Stimulated activated effector memory CD8-positive, alpha-beta T cell treated with anti-CD3 and anti-CD28 coated beads, Interleukin-12 subunit alpha, Interleukin-12 subunit beta, amount 100 ng/mL, for 72 hours (primary cell): ENCODE results near the gene SYCP2.

Experiments used
- ATAC-seq: fragments of 150-1000 bp; cut with Tn5 transposase; 2 replicates; pipeline ENCODE4 v1.10.0; 2021
- DNase-seq, 2 donors: peaks; one replicate each; pipeline ENCODE4 v3.0.0; 2021 to 2022; ENCODE audit warnings: low spot score in 2 of 2
- H3K27ac Mint-ChIP-seq: one replicate; pipeline ENCODE4 v1.8.0; 2022; ENCODE audit warnings: mild to moderate bottlenecking, mixed read lengths
- H3K36me3 Mint-ChIP-seq: one replicate; pipeline ENCODE4 v1.8.0; 2022; ENCODE audit warnings: mild to moderate bottlenecking, mixed read lengths
- H3K4me1 Mint-ChIP-seq: one replicate; pipeline ENCODE4 v1.8.0; 2022; ENCODE audit warnings: mixed read lengths
- H3K4me3 Mint-ChIP-seq: one replicate; pipeline ENCODE4 v1.8.0; 2022; ENCODE audit warnings: mild to moderate bottlenecking, mixed read lengths
- H3K9me3 Mint-ChIP-seq: one replicate; pipeline ENCODE4 v1.8.0; 2022; ENCODE audit warnings: mixed read lengths

SYCP2 gene

GRCh38 chr20:59935457-59936185 lies 2.2 kb upstream of the SYCP2 start:
- no peak overlapping the region for H3K27ac Mint-ChIP-seq
- H3K4me3 Mint-ChIP-seq = no peak overlapping the region
- H3K4me1 Mint-ChIP-seq = peaks cover 11% of the 10 kb centered on the region
- H3K9me3 Mint-ChIP-seq = no peaks in the 10 kb centered on the region
- peaks cover 13% of the 10 kb centered on the region for H3K36me3 Mint-ChIP-seq
- DNase-seq (no peak), ATAC-seq (no peak)

- Mint-ChIP-seq H3K36me3 (peaks cover 13% of the 10 kb centered on the region), H3K9me3 (no peaks in the 10 kb centered on the region), H3K27ac (peak overlapping the region; percentile 54), H3K4me3 (peak overlapping the region; percentile 71), H3K4me1 (peaks cover 11% of the 10 kb centered on the region)
- DNase-seq = peak; percentile 84 to 91
- peak; percentile 90 for ATAC-seq
These were observed 580 bp upstream of the SYCP2 start for GRCh38 chr20:59933849-59934585.

- peaks cover 5% of the 10 kb centered on the region for H3K36me3 Mint-ChIP-seq
- H3K27ac Mint-ChIP-seq = no peak overlapping the region
- peak overlapping the region; percentile 71 for H3K4me3 Mint-ChIP-seq
- H3K4me1 Mint-ChIP-seq = no peaks in the 10 kb centered on the region
- ATAC-seq = no peak
- no peak for DNase-seq
- no peaks in the 10 kb centered on the region for H3K9me3 Mint-ChIP-seq
These were observed 681 bp downstream of the SYCP2 start for GRCh38 chr20:59932616-59933295.

GRCh38 chr20:59931511-59932312 lies 1.7 kb downstream of the SYCP2 start:
- ATAC-seq (no peak), DNase-seq (no peak)
- peak overlapping the region; percentile 71 for H3K4me3 Mint-ChIP-seq
- H3K4me1 Mint-ChIP-seq = no peaks in the 10 kb centered on the region
- H3K27ac Mint-ChIP-seq = no peak overlapping the region
- H3K9me3 Mint-ChIP-seq = no peaks in the 10 kb centered on the region
- peaks cover 5% of the 10 kb centered on the region for H3K36me3 Mint-ChIP-seq

GRCh38 chr20:59925899-59926298 lies 7.5 kb downstream of the SYCP2 start:
- Mint-ChIP-seq H3K9me3 (no peaks in the 10 kb centered on the region), H3K4me1 (no peaks in the 10 kb centered on the region), H3K4me3 (no peak overlapping the region), H3K27ac (no peak overlapping the region), H3K36me3 (no peaks in the 10 kb centered on the region)
- DNase-seq (no peak), ATAC-seq (no peak)

GRCh38 chr20:59925359-59925758 lies 8.1 kb downstream of the SYCP2 start:
- H3K27ac Mint-ChIP-seq = no peak overlapping the region
- no peaks in the 10 kb centered on the region for H3K36me3 Mint-ChIP-seq
- H3K4me1 Mint-ChIP-seq = no peaks in the 10 kb centered on the region
- DNase-seq (no peak), ATAC-seq (no peak)
- no peaks in the 10 kb centered on the region for H3K9me3 Mint-ChIP-seq
- H3K4me3 Mint-ChIP-seq = no peak overlapping the region

- ATAC-seq = peak; percentile 46
- no peak overlapping the region for H3K27ac Mint-ChIP-seq
These were observed 9.9 kb downstream of the SYCP2 start for GRCh38 chr20:59923514-59923913.

GRCh38 chr20:59920944-59921343 lies 12.5 kb downstream of the SYCP2 start:
- no peak for DNase-seq
- H3K4me1 Mint-ChIP-seq = no peaks in the 10 kb centered on the region
- no peak for ATAC-seq
- no peaks in the 10 kb centered on the region for H3K36me3 Mint-ChIP-seq
- no peaks in the 10 kb centered on the region for H3K9me3 Mint-ChIP-seq
- H3K27ac Mint-ChIP-seq = no peak overlapping the region
- H3K4me3 Mint-ChIP-seq = no peak overlapping the region

More at GRCh38 chr20:59923514-59923913, 9.9 kb downstream of the SYCP2 start:
- Mint-ChIP-seq H3K9me3 (no peaks in the 10 kb centered on the region), H3K4me3 (no peak overlapping the region), H3K4me1 (no peaks in the 10 kb centered on the region), H3K36me3 (no peaks in the 10 kb centered on the region)
- DNase-seq = no peak

GRCh38 chr20:59912609-59913008 lies 20.8 kb downstream of the SYCP2 start:
- DNase-seq (no peak), ATAC-seq (no peak)

GRCh38 chr20:59911041-59911440 lies 22.4 kb downstream of the SYCP2 start:
- ATAC-seq (no peak), DNase-seq (no peak)
- no peaks in the 10 kb centered on the region for H3K4me1 Mint-ChIP-seq
- no peak overlapping the region for H3K4me3 Mint-ChIP-seq
- H3K27ac Mint-ChIP-seq = no peak overlapping the region
- peaks cover 6% of the 10 kb centered on the region for H3K36me3 Mint-ChIP-seq
- no peaks in the 10 kb centered on the region for H3K9me3 Mint-ChIP-seq

More at GRCh38 chr20:59912609-59913008, 20.8 kb downstream of the SYCP2 start:
- H3K4me1 Mint-ChIP-seq = no peaks in the 10 kb centered on the region
- no peak overlapping the region for H3K27ac Mint-ChIP-seq
- H3K4me3 Mint-ChIP-seq = no peak overlapping the region
- peaks cover 6% of the 10 kb centered on the region for H3K36me3 Mint-ChIP-seq
- H3K9me3 Mint-ChIP-seq = no peaks in the 10 kb centered on the region

- Mint-ChIP-seq H3K4me3 (no peak overlapping the region), H3K4me1 (no peaks in the 10 kb centered on the region), H3K27ac (no peak overlapping the region), H3K36me3 (no peaks in the 10 kb centered on the region), H3K9me3 (no peaks in the 10 kb centered on the region)
- ATAC-seq = no peak
- no peak for DNase-seq
These were observed 24.6 kb downstream of the SYCP2 start for GRCh38 chr20:59908855-59909254.

- no peaks in the 10 kb centered on the region for H3K4me1 Mint-ChIP-seq
- no peaks in the 10 kb centered on the region for H3K9me3 Mint-ChIP-seq
- no peaks in the 10 kb centered on the region for H3K36me3 Mint-ChIP-seq
- no peak for DNase-seq
- no peak overlapping the region for H3K4me3 Mint-ChIP-seq
- no peak for ATAC-seq
- H3K27ac Mint-ChIP-seq = no peak overlapping the region
These were observed 29.8 kb downstream of the SYCP2 start for GRCh38 chr20:59903621-59904020.

- H3K9me3 Mint-ChIP-seq = no peaks in the 10 kb centered on the region
- no peaks in the 10 kb centered on the region for H3K4me1 Mint-ChIP-seq
- DNase-seq (no peak), ATAC-seq (no peak)
- H3K4me3 Mint-ChIP-seq = no peak overlapping the region
- H3K27ac Mint-ChIP-seq = no peak overlapping the region
- H3K36me3 Mint-ChIP-seq = no peaks in the 10 kb centered on the region
These were observed 31.0 kb downstream of the SYCP2 start for GRCh38 chr20:59902470-59902869.

- Mint-ChIP-seq H3K4me3 (no peak overlapping the region), H3K4me1 (no peaks in the 10 kb centered on the region), H3K36me3 (no peaks in the 10 kb centered on the region), H3K27ac (no peak overlapping the region), H3K9me3 (no peaks in the 10 kb centered on the region)
- DNase-seq (no peak), ATAC-seq (no peak)
These were observed 37.5 kb downstream of the SYCP2 start for GRCh38 chr20:59895908-59896307.

GRCh38 chr20:59891581-59891980 lies 41.9 kb downstream of the SYCP2 start:
- H3K9me3 Mint-ChIP-seq = no peaks in the 10 kb centered on the region
- ATAC-seq = no peak
- no peak overlapping the region for H3K27ac Mint-ChIP-seq
- no peaks in the 10 kb centered on the region for H3K4me1 Mint-ChIP-seq
- no peak overlapping the region for H3K4me3 Mint-ChIP-seq
- no peaks in the 10 kb centered on the region for H3K36me3 Mint-ChIP-seq
- no peak for DNase-seq
